ENCODE measurements around the gene RIMS3.
"Not testable (repeated sequence)": the region's sequence is repeated elsewhere in the genome, so short reads cannot be mapped to it uniquely, and the experiment has no call there.

The RIMS3 gene

GRCh38 chr1:40582116-40582515, 83.4 kb downstream of the RIMS3 start:
- TF ChIP-seq CTCF (conservative IDR thresholded peaks at IDR 0.05; ENCODE audit: low read length): no peak
- no peak overlapping the region for H3K4me3 ChIP-seq (ENCODE audit: low read length)
- DNase-seq (ENCODE audit: low read depth): peak; percentile 26

- no peak for TF ChIP-seq CTCF (conservative IDR thresholded peaks at IDR 0.05; ENCODE audit: low read length)
- DNase-seq (ENCODE audit: low read depth): no peak
- no peak overlapping the region for H3K4me3 ChIP-seq (ENCODE audit: low read length)
These were observed 90.1 kb downstream of the RIMS3 start for GRCh38 chr1:40575336-40575735.

- not testable (repeated sequence) for DNase-seq (ENCODE audit: low read depth); H3K4me3 ChIP-seq (ENCODE audit: low read length)
These were observed 90.7 kb downstream of the RIMS3 start for GRCh38 chr1:40574805-40575204.
